D341Med (cell line): Measurements from ENCODE around the gene ATOSA.

Experiments
- DNase-seq: peaks from one replicate; pipeline ENCODE4 v3.0.0; 2012; ENCODE audit warnings: low spot score

The ATOSA gene

DNA sequence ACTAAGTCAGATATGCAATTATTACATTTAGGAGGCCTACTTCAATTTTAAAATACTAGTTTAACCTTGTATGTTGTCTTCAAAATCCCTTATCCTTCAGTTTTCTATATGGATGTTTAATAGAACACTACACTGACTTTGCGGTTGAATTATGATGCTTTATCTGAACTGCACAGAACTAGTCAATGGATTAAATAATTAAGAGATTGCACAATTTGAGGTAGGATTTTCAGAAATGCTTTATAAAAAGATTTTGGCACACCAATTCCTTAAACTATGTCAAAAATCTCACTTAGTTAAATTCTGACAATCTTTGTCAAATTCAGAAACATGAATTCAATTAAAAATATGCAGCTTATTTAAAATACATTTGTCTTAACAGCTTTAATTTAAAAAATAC lies 28.1 kb downstream of the ATOSA start:
- DNase-seq: no peak

DNA sequence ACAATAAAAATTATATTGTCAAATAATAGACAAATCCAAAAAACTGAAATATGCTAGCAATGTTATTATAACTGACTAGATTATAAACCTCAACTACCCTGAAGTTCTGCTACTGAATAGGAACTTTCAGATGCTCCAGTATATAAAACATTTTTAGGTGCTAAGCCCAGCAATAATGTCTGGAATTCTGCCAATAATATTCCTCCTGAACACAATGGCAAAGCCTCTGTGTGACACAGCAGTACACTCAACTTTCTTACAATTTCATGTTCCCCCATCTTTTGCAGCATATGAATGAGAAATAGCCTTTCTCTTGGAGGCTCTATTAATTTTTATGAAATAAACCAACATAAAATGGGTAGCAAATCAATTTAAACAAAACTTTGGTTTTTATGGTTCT lies 29.5 kb downstream of the ATOSA start:
- no peak for DNase-seq

DNA sequence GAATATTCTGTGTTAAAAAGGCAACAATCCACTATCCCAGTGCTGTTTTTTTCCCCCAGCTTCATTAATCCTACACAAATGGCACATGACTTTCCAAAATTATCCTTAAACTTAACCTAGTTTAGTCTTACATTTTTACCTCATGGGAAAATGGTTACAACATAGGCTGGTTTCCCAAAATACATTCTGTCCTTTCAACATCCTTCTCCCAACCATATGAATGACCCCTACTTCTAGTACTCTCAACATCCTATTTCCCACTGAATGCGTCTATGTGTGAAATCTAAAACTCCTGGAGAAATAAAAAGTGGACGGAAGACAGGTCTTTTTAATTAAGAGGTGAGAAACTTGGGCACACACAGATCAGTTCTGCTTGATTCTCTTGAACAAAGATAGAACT lies 33.3 kb downstream of the ATOSA start:
- no peak for DNase-seq

DNA sequence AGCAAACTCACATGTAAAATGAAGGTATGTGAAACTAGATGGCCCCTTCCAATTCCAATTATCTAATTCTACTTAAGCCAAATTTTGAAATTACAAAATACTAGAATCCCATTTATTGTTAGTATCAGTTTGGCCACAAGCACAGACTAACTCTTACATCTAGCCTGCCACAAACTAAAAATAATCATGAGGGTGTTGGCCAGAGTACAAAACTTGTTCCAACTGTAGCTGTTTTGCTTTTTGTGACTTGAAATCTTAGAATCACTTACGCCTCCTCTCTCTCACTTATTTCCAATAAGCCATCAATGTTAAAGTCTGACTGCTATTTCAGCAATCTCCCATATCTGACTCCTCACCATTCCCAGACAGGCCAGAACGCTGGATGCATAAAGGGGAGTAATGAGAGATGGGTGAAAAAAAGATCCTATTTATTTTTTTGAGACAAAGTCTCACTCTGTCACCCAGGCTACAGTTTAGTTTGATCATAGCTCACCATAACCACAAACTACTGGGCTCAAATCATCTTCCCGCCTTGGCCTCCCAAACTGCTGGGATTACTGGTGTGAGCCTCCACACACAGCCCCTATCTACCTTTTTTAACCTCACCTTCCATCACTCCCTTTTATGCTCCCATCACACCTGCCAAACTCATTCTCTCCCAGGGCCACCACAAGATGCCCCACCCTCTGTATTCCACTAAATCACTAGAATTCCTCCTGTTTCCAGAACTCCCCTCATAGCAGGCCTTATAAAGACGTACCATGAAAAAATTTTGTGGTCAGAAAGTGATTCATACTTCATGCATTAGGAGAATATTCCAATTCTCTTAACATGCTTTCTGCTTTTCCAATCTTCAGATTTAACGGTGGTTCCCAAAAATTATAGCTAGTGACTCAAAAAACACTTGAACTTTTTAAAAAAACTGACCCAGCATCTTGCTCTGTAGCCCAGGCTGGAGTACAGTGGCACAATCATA lies 36.5 kb downstream of the ATOSA start:
- no peak for DNase-seq

DNA sequence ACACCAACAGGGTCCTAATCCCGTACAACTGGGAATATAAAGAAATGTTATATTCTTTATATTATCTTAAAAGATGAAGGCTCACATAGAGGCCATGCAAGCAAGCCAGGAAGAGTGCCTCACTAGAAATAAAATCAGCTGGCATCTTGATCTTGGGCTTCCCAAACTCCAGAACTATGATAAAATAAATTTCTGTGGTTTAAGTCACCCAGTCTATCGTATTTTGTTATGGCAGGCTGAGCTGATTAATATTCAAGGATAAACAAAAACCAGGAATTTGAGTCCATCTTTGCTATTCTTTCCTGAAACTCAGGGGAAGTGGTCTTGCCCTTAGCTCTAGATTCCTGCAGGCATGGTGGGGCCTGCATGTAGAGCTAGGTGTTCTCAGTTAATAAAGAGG lies 42.7 kb downstream of the ATOSA start:
- DNase-seq: no peak

DNA sequence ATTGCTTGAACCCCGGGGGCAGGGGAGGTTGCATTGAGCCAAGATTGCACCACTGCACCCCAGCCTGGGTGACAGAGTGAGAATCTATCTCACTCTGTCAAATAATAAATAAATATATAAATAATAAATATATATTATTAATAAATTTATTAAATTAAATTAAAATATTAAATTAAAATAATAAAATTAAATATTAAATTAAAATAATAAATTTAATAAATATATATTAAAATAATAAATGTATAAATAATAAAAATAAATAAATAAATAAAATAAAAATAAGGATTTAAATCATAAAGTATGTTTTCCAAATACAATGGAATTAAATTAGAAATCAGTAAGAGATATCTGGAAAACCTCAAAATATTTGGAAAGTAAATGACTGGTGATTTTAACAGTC lies 43.3 kb downstream of the ATOSA start:
- no peak for DNase-seq
